Midbrain (tissue), 1 donor: Measurements from ENCODE around the gene RNF112.
"Not testable (repeated sequence)": the region's sequence is repeated elsewhere in the genome, so short reads cannot be mapped to it uniquely, and the experiment has no call there.

Experiments used
- DNase-seq: peaks from one replicate; lab custom pipeline; 2025; lab: John Stamatoyannopoulos, UW

Gene RNF112

DNA sequence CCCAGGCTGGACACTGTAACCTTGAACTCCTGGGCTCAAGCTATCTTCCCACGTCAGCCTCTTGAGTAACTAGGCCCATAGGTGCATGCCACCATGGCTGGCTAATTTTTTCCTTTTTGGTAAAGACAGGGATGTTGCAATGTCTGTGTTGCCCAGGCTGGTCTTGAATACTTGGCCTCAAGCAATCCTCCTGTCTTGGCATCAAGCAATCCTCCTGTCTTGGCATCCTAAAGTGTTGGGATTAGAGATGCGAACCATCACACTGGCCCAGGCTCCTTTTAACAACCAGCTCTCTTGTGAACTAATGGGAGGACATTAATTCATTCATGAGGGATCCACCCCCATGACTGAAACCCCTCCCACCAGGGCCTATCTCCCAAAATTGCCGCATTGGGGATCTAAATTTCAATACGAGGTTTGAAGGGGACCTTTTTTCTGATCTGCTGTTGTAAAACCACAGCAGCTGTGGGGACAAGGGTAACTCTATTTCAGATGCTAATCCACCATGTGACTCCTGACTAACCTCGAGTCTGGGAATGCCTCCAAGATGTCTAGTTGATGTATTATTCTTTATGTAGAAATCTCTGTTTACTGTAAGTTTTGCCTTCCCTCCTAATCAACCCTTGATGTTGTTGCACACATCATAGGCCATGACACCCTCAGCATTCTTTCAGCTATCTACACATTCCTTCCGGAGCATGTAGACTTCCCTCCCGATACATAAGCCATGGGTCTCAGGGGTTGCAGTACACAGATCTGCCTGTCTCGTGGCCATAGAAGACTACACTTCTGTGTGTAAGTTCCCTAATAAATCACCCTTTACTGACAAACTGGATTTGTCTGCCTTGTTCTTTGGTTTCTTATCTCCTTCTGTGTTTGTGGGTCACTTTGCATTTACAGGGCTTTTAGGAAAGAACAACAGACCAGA, 37.6 kb downstream of the RNF112 start:
- peak; percentile 76 for DNase-seq

GRCh38 chr17:19449656-19450055, 38.6 kb downstream of the RNF112 start:
- DNase-seq, result no peak

DNA sequence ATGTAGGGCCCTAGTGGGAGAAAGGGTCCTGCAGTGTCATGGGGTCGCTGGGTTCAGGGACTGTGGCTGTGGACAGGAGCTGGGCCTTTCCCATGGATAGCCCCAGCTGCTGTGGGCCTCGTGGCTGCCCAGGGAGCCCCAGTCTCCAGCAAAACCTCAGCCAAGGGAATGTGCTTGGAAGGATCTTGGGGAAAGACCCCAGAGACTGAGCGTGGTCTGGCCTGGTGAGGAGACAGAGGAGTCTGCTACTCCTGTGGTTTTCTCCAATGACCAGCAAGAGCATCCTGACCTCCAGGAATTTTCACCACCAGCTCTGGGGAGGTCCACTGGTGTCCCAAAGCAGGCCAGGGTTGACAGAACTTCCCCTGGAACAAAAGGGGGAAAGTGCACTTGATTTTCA, 42.3 kb downstream of the RNF112 start:
- no peak for DNase-seq

- DNase-seq, result no peak
Observed at GRCh38 chr17:19454074-19454473, 43.0 kb downstream of the RNF112 start.

GRCh38 chr17:19456016-19456927, 45.2 kb downstream of the RNF112 start:
- no peak for DNase-seq

GRCh38 chr17:19457046-19457445, 46.0 kb downstream of the RNF112 start:
- DNase-seq, result no peak

DNA sequence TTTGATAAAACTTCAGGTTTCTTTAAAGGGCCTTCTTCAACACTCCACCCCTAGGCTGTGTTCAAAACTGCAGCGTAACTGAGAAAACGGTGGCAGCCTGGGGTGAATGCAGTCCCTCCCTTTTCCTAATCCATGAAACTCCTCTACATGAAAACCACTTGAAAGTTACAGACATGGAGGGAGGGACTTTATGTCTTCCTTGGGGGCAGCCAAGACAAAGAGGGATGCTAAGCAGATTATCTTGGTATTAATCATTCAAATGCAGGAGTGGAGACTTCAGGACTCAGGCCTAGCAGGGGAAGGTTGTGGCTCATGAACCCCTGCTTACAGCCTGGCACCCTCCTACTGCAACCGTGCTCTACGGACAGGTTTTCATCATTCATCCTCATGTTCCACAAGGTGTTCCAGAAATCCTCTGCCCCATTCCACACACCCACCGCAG, 46.8 kb downstream of the RNF112 start:
- DNase-seq, result no peak

- DNase-seq, result not testable (repeated sequence)
Observed at GRCh38 chr17:19458481-19458880, 47.4 kb downstream of the RNF112 start.

DNA sequence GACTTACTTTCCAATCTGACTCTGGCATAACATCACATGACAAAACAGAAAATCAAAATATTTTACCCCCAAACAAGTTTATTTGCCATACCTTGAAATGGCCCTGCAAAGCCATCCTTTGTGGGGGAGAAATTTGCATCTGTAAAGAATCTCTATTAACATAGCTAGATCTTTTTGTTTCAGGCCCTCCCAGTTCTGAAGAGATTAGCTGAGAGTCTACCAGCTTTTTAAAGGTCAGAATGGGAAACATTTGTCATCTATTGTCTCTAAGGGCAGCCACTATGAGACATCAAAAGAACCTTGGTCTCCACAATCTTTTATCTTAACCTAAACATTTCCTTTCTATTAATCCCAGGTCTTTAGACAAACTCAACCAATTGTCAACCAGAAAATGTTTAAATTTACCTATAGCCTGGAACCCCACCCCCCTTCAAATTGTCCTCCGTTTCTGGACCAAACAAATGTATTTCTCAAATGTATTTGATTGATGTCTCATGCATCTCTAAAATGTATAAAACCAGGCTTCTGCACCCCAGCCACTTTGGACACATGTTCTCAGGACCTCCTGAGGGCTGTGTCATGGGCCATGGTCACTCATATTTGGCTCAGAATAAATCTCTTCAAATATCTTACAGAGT, 48.1 kb downstream of the RNF112 start:
- DNase-seq, result not testable (repeated sequence)

DNA sequence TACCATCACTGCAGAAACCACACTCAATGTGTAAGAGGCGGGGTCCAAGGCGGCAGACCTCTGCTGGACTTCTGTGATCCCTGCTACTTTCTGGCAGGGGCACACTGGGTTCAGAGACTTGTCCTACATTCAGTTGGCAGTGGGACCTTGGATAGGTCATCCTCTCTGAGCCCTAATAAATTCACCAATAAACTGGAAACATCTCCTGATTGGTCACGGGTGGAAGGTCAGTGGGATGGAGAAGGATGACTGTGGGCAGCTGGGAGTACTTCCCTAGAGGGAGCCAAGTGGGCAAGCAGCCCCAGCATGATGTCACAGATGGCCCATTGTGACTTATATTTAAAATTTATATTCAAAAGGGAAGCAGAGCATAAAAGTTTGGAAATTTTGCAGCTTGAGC, 49.7 kb downstream of the RNF112 start:
- DNase-seq, result peak; percentile 22

DNA sequence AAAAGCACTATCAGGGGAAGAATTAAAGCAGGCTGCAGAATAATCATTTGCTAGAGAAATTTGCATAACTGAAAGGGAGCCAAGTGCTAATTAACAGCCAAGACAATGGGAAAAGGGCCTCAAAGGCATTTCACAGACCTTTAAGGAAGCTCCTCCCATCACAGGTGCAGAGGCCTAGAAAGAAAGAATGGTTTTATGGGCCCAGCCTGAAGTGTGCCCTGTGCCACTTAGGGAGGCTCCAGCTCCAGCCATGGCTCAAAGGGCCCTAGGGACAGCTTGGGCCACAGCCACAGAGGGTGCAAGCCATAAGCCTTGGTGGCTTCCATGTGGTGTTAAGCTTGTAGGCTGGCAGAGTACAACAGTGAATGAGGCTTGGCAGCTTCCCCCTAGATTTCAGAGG, 50.1 kb downstream of the RNF112 start:
- DNase-seq, result peak; percentile 46

GRCh38 chr17:19461681-19462080, 50.6 kb downstream of the RNF112 start:
- DNase-seq, result no peak

DNA sequence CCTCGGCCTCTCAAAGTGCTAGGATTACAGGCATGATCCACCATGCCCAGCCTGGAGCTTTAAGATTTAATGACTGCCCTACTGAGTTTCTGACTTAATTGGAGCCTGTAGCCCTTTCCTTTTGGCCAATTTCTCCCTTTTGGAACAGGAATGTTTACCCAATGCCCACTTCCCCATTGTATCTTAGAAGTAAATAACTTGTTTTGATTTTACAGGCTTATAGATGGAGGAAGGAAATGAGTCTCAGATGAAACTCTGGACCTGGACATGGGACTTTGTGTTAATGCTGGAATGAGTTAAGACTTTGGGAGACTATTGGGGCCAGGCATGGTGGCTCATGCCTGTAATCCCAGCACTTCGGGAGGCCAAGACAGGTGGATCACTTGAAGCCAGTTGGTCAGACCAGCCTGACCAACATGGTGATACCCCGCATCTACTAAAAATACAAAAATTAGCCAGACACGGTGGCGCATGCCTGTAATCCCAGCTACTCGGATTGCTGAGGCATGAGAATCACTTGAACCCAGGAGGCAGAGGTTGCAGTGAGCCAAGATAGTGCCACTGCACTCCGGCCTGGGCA, 51.5 kb downstream of the RNF112 start:
- not testable (repeated sequence) for DNase-seq

DNA sequence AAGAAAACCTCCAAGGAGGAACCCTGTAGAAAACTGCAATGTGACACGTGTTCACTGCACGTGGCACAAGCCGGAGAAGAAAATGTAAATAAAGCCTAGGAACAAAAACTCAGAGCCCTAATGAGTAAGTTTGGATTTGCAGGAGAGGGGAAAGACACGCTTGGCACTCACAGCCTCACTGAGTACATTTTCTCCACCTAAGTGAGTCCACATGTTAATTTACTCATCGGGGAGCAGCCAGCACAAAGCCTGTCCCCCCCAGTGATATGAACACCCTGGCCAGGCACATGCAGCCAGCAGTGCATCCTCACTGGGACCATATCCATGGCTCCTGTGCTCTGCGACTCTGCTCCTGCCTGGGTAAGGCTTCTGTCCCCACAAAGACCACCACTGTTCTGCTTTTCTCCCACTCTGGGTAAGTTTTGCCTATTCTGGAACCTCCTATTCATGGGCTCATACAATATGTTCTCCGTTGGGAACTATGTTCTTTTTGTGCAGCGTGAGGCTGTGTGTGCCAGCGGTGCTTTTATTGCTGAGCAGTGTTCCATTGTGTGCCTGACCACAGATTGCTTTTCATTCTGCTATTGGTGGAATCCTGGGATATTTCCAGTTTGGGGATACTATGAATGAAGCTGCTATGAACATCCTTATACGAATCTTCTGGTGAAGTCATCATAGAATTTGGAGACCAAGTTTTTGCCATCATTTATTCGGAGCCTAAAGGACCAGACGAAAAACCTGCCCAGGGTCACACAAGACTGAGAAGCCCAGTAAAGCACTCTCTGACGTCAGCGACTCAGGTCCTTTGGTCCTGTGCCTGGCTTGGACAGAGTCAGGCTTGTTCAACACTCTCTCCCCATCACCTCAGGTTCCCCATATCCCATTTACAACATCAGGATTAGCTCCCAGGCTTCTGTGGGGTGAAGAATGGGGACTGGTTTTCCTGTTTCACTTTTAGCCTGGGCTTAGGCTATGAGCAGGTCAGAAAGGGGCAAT, 53.3 kb downstream of the RNF112 start:
- peak; percentile 17 for DNase-seq
